NCI-H2029 treated with DMSO at 0.1 percent for 48 hours (cell line): Measurements from ENCODE around the gene ARHGAP40.

Experiments used
- DNase-seq: peaks from one replicate; lab custom pipeline; 2025; lab: John Stamatoyannopoulos, UW

Gene ARHGAP40

GRCh38 chr20:38685271-38685670 is 83.7 kb downstream of the ARHGAP40 start:
- DNase-seq = no peak

GRCh38 chr20:38685853-38686473 is 84.4 kb downstream of the ARHGAP40 start:
- DNase-seq = no peak

- no peak for DNase-seq
Observed at GRCh38 chr20:38692436-38693411, 91.1 kb downstream of the ARHGAP40 start.

GRCh38 chr20:38697306-38697705 is 95.7 kb downstream of the ARHGAP40 start:
- no peak for DNase-seq

- DNase-seq = no peak
Observed at GRCh38 chr20:38698541-38698940, 96.9 kb downstream of the ARHGAP40 start.

GRCh38 chr20:38700141-38700540 is 98.5 kb downstream of the ARHGAP40 start:
- DNase-seq = no peak
